IMR-90 (cell line): ENCODE results near the gene PON2. TPM values are rescaled to one million over a fixed set of nuclear protein-coding genes. Genes with fewer than 3 reads are reported as not detected.

ENCODE experiments used
- ATAC-seq: fragments of 200-7000 bp; cut with Tn5 transposase; 2 replicates; pipeline ENCODE4 v1.9.1; 2020; ENCODE audit warnings: low read depth, mild to moderate bottlenecking, moderate library complexity
- BruUV-seq: library from RNA; stranded (reverse); fragments of 400-500 nt; replicated peaks from 2 replicates; lab custom pipeline; 2021; lab: Mats Ljungman, UMichigan
- CTCF ChIA-PET: fragments of 300-600 bp; formaldehyde crosslinking; extraction: SDS; loops from one replicate; lab custom pipeline; 2021; ENCODE audit warnings: antibody characterized with exemption; lab: Yijun Ruan, JAX
- POLR2A ChIA-PET: fragments of 300-600 bp; sonication (Branson Sonifier 250); formaldehyde crosslinking; loops from one replicate; lab custom pipeline; 2022; ENCODE audit warnings: antibody characterized with exemption; ENCODE audit not compliant: unreplicated experiment; lab: Charles Lee
- DNase-seq: peaks from one replicate; pipeline ENCODE4 v3.0.0; 2013
- H2AFZ ChIP-seq: replicated peaks from 2 replicates; pipeline ENCODE3; 2013; ENCODE audit warnings: low read length, mild to moderate bottlenecking; ENCODE audit not compliant: poor library complexity
- H2AK5ac ChIP-seq: 2 replicates; pipeline ENCODE4 v1.6.1; 2013; ENCODE audit warnings: low read depth, low read length, inconsistent platforms
- H2AK9ac ChIP-seq: replicated peaks from 2 replicates; pipeline ENCODE3; 2013; ENCODE audit warnings: mild to moderate bottlenecking, low read depth, low read length, moderate library complexity; ENCODE audit not compliant: poor library complexity
- H2BK120ac ChIP-seq: 2 replicates; pipeline ENCODE4 v1.6.1; 2013; ENCODE audit warnings: low read depth, low read length, inconsistent platforms
- H2BK15ac ChIP-seq: 3 replicates; pipeline ENCODE4 v1.6.1; 2013; ENCODE audit warnings: low read depth, low read length, inconsistent platforms
- H2BK20ac ChIP-seq: 2 replicates; pipeline ENCODE4 v1.6.1; 2013; ENCODE audit warnings: low read depth, mild to moderate bottlenecking, inconsistent platforms, low read length, moderate library complexity
- H2BK5ac ChIP-seq: 2 replicates; pipeline ENCODE4 v1.6.1; 2013; ENCODE audit warnings: mild to moderate bottlenecking, low read depth, low read length, inconsistent platforms; ENCODE audit not compliant: poor library complexity, severe bottlenecking
- H3K14ac ChIP-seq: replicated peaks from 2 replicates; pipeline ENCODE4 v1.6.1; 2013; ENCODE audit warnings: low read depth, low read length, inconsistent platforms
- H3K18ac ChIP-seq: 2 replicates; pipeline ENCODE4 v1.6.1; 2013; ENCODE audit warnings: low read depth, low read length, control low read depth
- H3K23ac ChIP-seq: 2 replicates; pipeline ENCODE4 v1.6.1; 2013; ENCODE audit warnings: low read depth, low read length, inconsistent platforms
- H3K27ac ChIP-seq: 2 replicates; pipeline ENCODE4 v1.5.1; 2013; ENCODE audit warnings: mild to moderate bottlenecking, control low read depth, low read length; ENCODE audit not compliant: insufficient read depth
- H3K27me3 ChIP-seq: 2 replicates; pipeline ENCODE4 v1.6.1; 2013; ENCODE audit warnings: low read length; ENCODE audit not compliant: control insufficient read depth, insufficient read depth
- H3K36me3 ChIP-seq: 2 replicates; pipeline ENCODE4 v1.6.1; 2013; ENCODE audit warnings: low read length, mixed read lengths; ENCODE audit not compliant: control insufficient read depth, insufficient read depth
- H3K4ac ChIP-seq: 2 replicates; pipeline ENCODE4 v1.6.1; 2013; ENCODE audit warnings: low read depth, low read length, inconsistent platforms
- H3K4me1 ChIP-seq: 2 replicates; pipeline ENCODE4 v1.6.1; 2013; ENCODE audit warnings: low read length, mixed read lengths; ENCODE audit not compliant: control insufficient read depth, insufficient read depth
- H3K4me2 ChIP-seq: 2 replicates; pipeline ENCODE4 v1.6.1; 2013; ENCODE audit warnings: low read depth, mild to moderate bottlenecking, control low read depth, low read length, moderate library complexity
- H3K4me3 ChIP-seq: 2 replicates; pipeline ENCODE4 v1.5.1; 2013; ENCODE audit warnings: low read depth, mild to moderate bottlenecking, control low read depth, low read length, moderate library complexity; ENCODE audit not compliant: insufficient read depth
- H3K56ac ChIP-seq: 2 replicates; pipeline ENCODE4 v1.6.1; 2013; ENCODE audit warnings: low read length, inconsistent platforms; ENCODE audit not compliant: insufficient read depth; ENCODE audit errors: extremely low read depth
- H3K79me1 ChIP-seq, 2 experiments: 2 replicates each; pipeline ENCODE4 v1.6.1; 2013; ENCODE audit warnings: low read length in 2 of 2, inconsistent platforms in 1 of 2, low read depth in 1 of 2
- H3K9ac ChIP-seq: 2 replicates; pipeline ENCODE4 v1.6.1; 2013; ENCODE audit warnings: low read depth, low read length, control low read depth
- H3K9me1 ChIP-seq: 2 replicates; pipeline ENCODE4 v1.6.1; 2013; ENCODE audit warnings: low read length, inconsistent platforms; ENCODE audit not compliant: insufficient read depth
- H3K9me3 ChIP-seq: 2 replicates; pipeline ENCODE4 v1.6.1; 2013; ENCODE audit warnings: low read length; ENCODE audit not compliant: control insufficient read depth, insufficient read depth
- H4K20me1 ChIP-seq: 2 replicates; pipeline ENCODE4 v1.6.1; 2013; ENCODE audit warnings: low read length, inconsistent platforms; ENCODE audit not compliant: insufficient read depth
- H4K5ac ChIP-seq: 2 replicates; pipeline ENCODE4 v1.6.1; 2013; ENCODE audit warnings: mild to moderate bottlenecking, low read depth, low read length, control low read depth
- H4K8ac ChIP-seq, 2 experiments: 2 replicates each; pipeline ENCODE4 v1.6.1; 2013; ENCODE audit warnings: low read depth in 2 of 2, low read length in 2 of 2, control low read depth in 1 of 2, inconsistent platforms in 1 of 2
- H4K91ac ChIP-seq: 2 replicates; pipeline ENCODE4 v1.6.1; 2013; ENCODE audit warnings: low read depth, low read length, inconsistent platforms; ENCODE audit not compliant: insufficient read depth
- BHLHE40 ChIP-seq: fragments of 150-350 bp; IDR thresholded peaks from 2 replicates; pipeline ENCODE4 v1.6.1; 2016; ENCODE audit warnings: mild to moderate bottlenecking, low read depth, low read length
- CEBPB ChIP-seq: IDR thresholded peaks from 2 replicates; pipeline ENCODE4 v1.6.1; 2012; ENCODE audit warnings: low read depth, low read length, improper control_type of control experiment
- CHD1 ChIP-seq: IDR thresholded peaks from 2 replicates; pipeline ENCODE4 v1.6.1; 2012; ENCODE audit warnings: low read depth, low read length, improper control_type of control experiment
- CTCF ChIP-seq: conservative IDR thresholded peaks from 2 replicates; pipeline ENCODE4 v1.5.1; 2012; ENCODE audit warnings: mild to moderate bottlenecking, low read depth, low read length, improper control_type of control experiment
- ELK1 ChIP-seq: fragments of 150-350 bp; IDR thresholded peaks from 2 replicates; pipeline ENCODE4 v1.6.1; 2016; ENCODE audit warnings: low read depth, mild to moderate bottlenecking, low read length, moderate library complexity, borderline replicate concordance
- FOS ChIP-seq: fragments of 150-350 bp; IDR thresholded peaks from 2 replicates; pipeline ENCODE4 v1.6.1; 2016; ENCODE audit warnings: low read depth, low read length
- MAFK ChIP-seq: IDR thresholded peaks from 2 replicates; pipeline ENCODE4 v1.6.1; 2012; ENCODE audit warnings: low read depth, low read length, improper control_type of control experiment
- MAZ ChIP-seq: IDR thresholded peaks from 2 replicates; pipeline ENCODE4 v1.6.1; 2012; ENCODE audit warnings: low read depth, mild to moderate bottlenecking, low read length, improper control_type of control experiment, moderate library complexity, borderline replicate concordance
- MXI1 ChIP-seq: IDR thresholded peaks from 2 replicates; pipeline ENCODE4 v1.6.1; 2012; ENCODE audit warnings: low read depth, mild to moderate bottlenecking, low read length, moderate library complexity, borderline replicate concordance
- NFE2L2 ChIP-seq: fragments of 150-350 bp; IDR thresholded peaks from 2 replicates; pipeline ENCODE4 v1.6.1; 2016; ENCODE audit warnings: low read depth, mild to moderate bottlenecking, low read length
- POLR2A ChIP-seq: IDR thresholded peaks from 2 replicates; pipeline ENCODE4 v1.6.1; 2012; ENCODE audit warnings: mild to moderate bottlenecking, low read depth, low read length
- RAD21 ChIP-seq: IDR thresholded peaks from 2 replicates; pipeline ENCODE4 v1.6.1; 2012; ENCODE audit warnings: low read length, improper control_type of control experiment
- RCOR1 ChIP-seq: IDR thresholded peaks from 2 replicates; pipeline ENCODE4 v1.6.1; 2012; ENCODE audit warnings: mild to moderate bottlenecking, low read length, improper control_type of control experiment; ENCODE audit not compliant: insufficient replicate concordance
- RFX5 ChIP-seq: IDR thresholded peaks from 2 replicates; pipeline ENCODE4 v1.8.0; 2012; ENCODE audit warnings: low read depth, mild to moderate bottlenecking, low read length, moderate library complexity
- SMC3 ChIP-seq: fragments of 150-350 bp; IDR thresholded peaks from 2 replicates; pipeline ENCODE4 v1.6.1; 2016; ENCODE audit warnings: low read depth, mild to moderate bottlenecking, antibody characterized with exemption, low read length, moderate library complexity
- USF2 ChIP-seq: fragments of 150-350 bp; IDR thresholded peaks from 2 replicates; pipeline ENCODE4 v1.6.1; 2017; ENCODE audit warnings: mild to moderate bottlenecking, antibody characterized with exemption, low read length, low read depth
- WGBS, 2 experiments: methylation state at CpG; one replicate each; pipeline versions ENCODE4 v1.1.5 to v1.1.7; 2013; ENCODE audit warnings: missing lambda C conversion rate in 2 of 2; ENCODE audit not compliant: insufficient read length in 1 of 2; ENCODE audit errors: extremely low coverage in 2 of 2; 5-methylcytosine and 5-hydroxymethylcytosine counted together
- dilution Hi-C: fragments of 300-500 bp; cut with HindIII; formaldehyde crosslinking; loops from one replicate; pipeline ENCODE4 v1.14.3; 2018; ENCODE audit warnings: low sequenced_read_pairs; ENCODE audit not compliant: unreplicated experiment
- in situ Hi-C: fragments of 300-500 bp; cut with MboI; formaldehyde crosslinking; loops from 3 replicates; pipeline ENCODE4 v1.14.3; 2019; ENCODE audit warnings: low sequenced_read_pairs, inconsistent platforms, mixed read lengths
- intact Hi-C: fragments of 100-400 bp; cut with micrococcal nuclease; formaldehyde crosslinking; loops from 2 replicates; pipeline ENCODE4 v1.10.0; 2022
- polyA plus RNA-seq, 3 experiments: library from polyadenylated mRNA; depleted of rRNA; stranded (reverse); fragments of >200 nt; gene quantifications; 2 replicates each; pipeline ENCODE4 v1.2.3, GENCODE V29; 2012; ENCODE audit warnings: low replicate concordance in 1 of 3
- total RNA-seq: library from RNA; depleted of rRNA; stranded (reverse); fragments of >200 nt; gene quantifications from 2 replicates; pipeline ENCODE4 v1.2.3, GENCODE V29; 2012

PON2 gene
- total and polyA plus RNA-seq, 2 of the 4 experiments (the other 2 are of a cell fraction): 36.2 to 65.7 TPM

GRCh38 chr7:95398155-95398940, 36.5 kb downstream of the PON2 start:
- Histone ChIP-seq H3K27me3 (peaks cover 4% of the 10 kb centered on the region), H2AK9ac (no peak overlapping the region), H3K4me3 (no peak overlapping the region), H3K18ac (no peak overlapping the region), H2BK120ac (no peak overlapping the region), H2AK5ac (no peak overlapping the region), H4K8ac (no peak overlapping the region), H3K9me1 (no peaks in the 10 kb centered on the region), H3K36me3 (no peaks in the 10 kb centered on the region), H3K27ac (no peak overlapping the region), H3K9me3 (no peaks in the 10 kb centered on the region), H3K4me2 (no peak overlapping the region), H2BK15ac (no peak overlapping the region), H3K14ac (no peak overlapping the region), H4K91ac (no peak overlapping the region), H2AFZ (no peak overlapping the region), H3K4me1 (no peaks in the 10 kb centered on the region), H4K5ac (no peak overlapping the region), H3K79me1 (no peaks in the 10 kb centered on the region), H4K20me1 (no peaks in the 10 kb centered on the region), H3K9ac (no peak overlapping the region), H2BK5ac (no peak overlapping the region), H3K56ac (no peak overlapping the region), H2BK20ac (no peak overlapping the region), H3K4ac (no peak overlapping the region), H3K23ac (no peak overlapping the region)
- ChIA-PET CTCF (no interaction called here), POLR2A (no interaction called here)
- no peak for ATAC-seq
- no CpG with 5 or more reads among the region's 4 CpGs for WGBS, 2 experiments
- in situ Hi-C loops: no loop called here
- dilution Hi-C loops: no loop called here
- no peak for TF ChIP-seq MAZ
- no peak for TF ChIP-seq RFX5
- no peak for TF ChIP-seq POLR2A
- no peak for TF ChIP-seq ELK1
- TF ChIP-seq NFE2L2: no peak
- TF ChIP-seq MAFK: no peak
- no peak for TF ChIP-seq USF2
- no peak for TF ChIP-seq RAD21
- no peak for TF ChIP-seq CTCF
- no peak for TF ChIP-seq SMC3
- TF ChIP-seq BHLHE40: no peak
- no peak for TF ChIP-seq RCOR1
- no peak for TF ChIP-seq FOS
- no peak for TF ChIP-seq MXI1
- no peak for TF ChIP-seq CEBPB
- TF ChIP-seq CHD1: no peak
- intact Hi-C loops: no loop called here
- no TSS peak for BruUV-seq
- DNase-seq: no peak
